ENCODE results near the gene ARAP1. TPM values are rescaled to one million over a fixed set of nuclear protein-coding genes. Genes with fewer than 3 reads are reported as not detected.

Gene ARAP1
- total and polyA plus RNA-seq, 2 donors (not counting 3 experiments of a cell fraction or from before 2014, with no cell fraction given): 36.8 to 66.2 TPM

DNA sequence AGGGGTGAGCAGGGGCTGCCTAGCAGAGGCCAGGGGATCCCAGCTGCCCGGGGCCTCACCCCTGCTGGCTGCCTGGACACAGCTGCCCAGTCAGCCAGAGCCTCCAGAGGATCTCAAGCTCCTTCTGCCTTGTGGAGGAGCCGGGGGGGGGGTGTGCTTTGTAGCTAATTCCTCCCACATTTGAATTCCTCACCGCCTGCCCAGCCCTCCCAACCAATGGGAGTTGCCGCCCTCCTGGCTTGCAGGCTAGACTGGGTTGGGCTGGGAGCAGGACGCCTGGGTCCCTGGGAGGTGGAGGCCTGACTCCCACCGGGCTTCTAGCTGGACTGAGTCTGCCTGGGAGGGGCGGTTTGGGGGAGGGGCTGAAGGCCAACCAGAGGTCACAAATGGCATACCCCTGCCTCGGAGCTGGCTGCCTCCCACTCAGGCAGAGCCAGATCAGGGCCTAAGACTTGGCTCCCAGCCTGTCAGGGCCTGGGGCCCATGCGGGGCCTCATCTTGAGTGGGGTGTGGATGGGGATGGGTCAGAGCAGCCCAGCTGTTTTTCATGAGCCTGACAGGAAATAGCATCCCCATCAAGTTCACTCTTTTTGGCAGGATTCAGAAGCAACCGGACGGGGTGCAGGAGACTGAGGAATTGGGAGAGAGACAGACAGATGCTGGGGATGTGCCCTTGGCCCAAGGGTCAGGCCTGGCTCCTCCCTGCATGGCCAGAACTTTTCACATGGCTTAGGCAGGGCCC, 48.8 kb downstream of the ARAP1 start:
- DNase-seq (ENCODE audit: low read depth, low spot score) (no peak), FAIRE-seq (no peak)
- no peaks in the 10 kb centered on the region for H3K9me1 ChIP-seq (replicated peaks; ENCODE audit: control insufficient read depth, extremely low read depth, insufficient read depth, low read length)
- intact Hi-C loops (cut with micrococcal nuclease) (no loop called here), dilution Hi-C loops (cut with MboI; ENCODE audit: extremely low pct_ligation_motif_present, low sequenced_read_pairs) (no loop called here)
- ChIA-PET POLR2A (no interaction called here), CTCF (interaction anchor here (0.9 to 2.3 kb wide), 5 partner anchors 10 to 22 kb away, joined by 3 to 8 read pairs (median 3); no protein-coding TSS in a partner anchor)
- H3K27ac ChIP-seq (ENCODE audit: insufficient read depth, low read depth, low read length): no peak overlapping the region
- H4K20me1 ChIP-seq (replicated peaks; ENCODE audit: control insufficient read depth, extremely low read depth, insufficient read depth, low read length): no peaks in the 10 kb centered on the region
- no peaks in the 10 kb centered on the region for H3K27me3 ChIP-seq (ENCODE audit: control insufficient read depth in 2 of 2, insufficient read depth in 2 of 2, low read length in 2 of 2)
- H3K36me3 ChIP-seq (ENCODE audit: control insufficient read depth in 2 of 2, extremely low read depth in 1 of 2, insufficient read depth in 2 of 2, low read length in 2 of 2): peaks cover 5 to 46% of the 10 kb centered on the region in 2 experiments
- no peaks in the 10 kb centered on the region for H3K79me2 ChIP-seq (ENCODE audit: control insufficient read depth, insufficient read depth, low read length)
- H3K4me2 ChIP-seq (ENCODE audit: insufficient read depth, low read length): no peak overlapping the region
- H3K9me3 ChIP-seq (replicated peaks; ENCODE audit: control insufficient read depth, insufficient read depth, low read length): no peaks in the 10 kb centered on the region
- H3K4me3 ChIP-seq (replicated peaks in 1 of 3; ENCODE audit: insufficient read depth in 1 of 3, low read depth in 1 of 3, low read length in 3 of 3): no peak overlapping the region
- no peaks in the 10 kb centered on the region for H3K4me1 ChIP-seq (ENCODE audit: control insufficient read depth, extremely low read depth, insufficient read depth, low read length)
- BruUV-seq (replicated peaks): no TSS peak
- H2AFZ ChIP-seq (ENCODE audit: low read depth, low read length): no peak overlapping the region
- H3K9ac ChIP-seq (replicated peaks; ENCODE audit: extremely low read depth, insufficient read depth, low read length): no peak overlapping the region
- TF ChIP-seq GATA2 (IDR thresholded peaks at IDR 0.05; ENCODE audit: insufficient read depth, insufficient read length, low read depth, low read length) (no peak), JUN (IDR thresholded peaks at IDR 0.05; ENCODE audit: borderline replicate concordance, insufficient read depth, insufficient read length, low read depth) (no peak), EZH2 (IDR thresholded peaks at IDR 0.05; ENCODE audit: borderline replicate concordance, low read depth, low read length, severe bottlenecking) (no peak), POLR2AphosphoS5 (IDR thresholded peaks at IDR 0.05; ENCODE audit: insufficient read depth, low read depth, low read length) (no peak), MYC (IDR thresholded peaks at IDR 0.05; ENCODE audit: low read depth, low read length) (no peak), POLR2A (IDR thresholded peaks at IDR 0.05; ENCODE audit: low read depth, low read length) (no peak), FOS (IDR thresholded peaks at IDR 0.05; ENCODE audit: borderline replicate concordance, insufficient read depth, low read length) (no peak)
- TF ChIP-seq, protein P1, sequence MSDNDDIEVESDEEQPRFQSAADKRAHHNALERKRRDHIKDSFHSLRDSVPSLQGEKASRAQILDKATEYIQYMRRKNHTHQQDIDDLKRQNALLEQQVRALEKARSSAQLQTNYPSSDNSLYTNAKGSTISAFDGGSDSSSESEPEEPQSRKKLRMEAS (IDR thresholded peaks at IDR 0.05; ENCODE audit: insufficient read depth, insufficient read length): no peak
- TF ChIP-seq, protein P2, sequence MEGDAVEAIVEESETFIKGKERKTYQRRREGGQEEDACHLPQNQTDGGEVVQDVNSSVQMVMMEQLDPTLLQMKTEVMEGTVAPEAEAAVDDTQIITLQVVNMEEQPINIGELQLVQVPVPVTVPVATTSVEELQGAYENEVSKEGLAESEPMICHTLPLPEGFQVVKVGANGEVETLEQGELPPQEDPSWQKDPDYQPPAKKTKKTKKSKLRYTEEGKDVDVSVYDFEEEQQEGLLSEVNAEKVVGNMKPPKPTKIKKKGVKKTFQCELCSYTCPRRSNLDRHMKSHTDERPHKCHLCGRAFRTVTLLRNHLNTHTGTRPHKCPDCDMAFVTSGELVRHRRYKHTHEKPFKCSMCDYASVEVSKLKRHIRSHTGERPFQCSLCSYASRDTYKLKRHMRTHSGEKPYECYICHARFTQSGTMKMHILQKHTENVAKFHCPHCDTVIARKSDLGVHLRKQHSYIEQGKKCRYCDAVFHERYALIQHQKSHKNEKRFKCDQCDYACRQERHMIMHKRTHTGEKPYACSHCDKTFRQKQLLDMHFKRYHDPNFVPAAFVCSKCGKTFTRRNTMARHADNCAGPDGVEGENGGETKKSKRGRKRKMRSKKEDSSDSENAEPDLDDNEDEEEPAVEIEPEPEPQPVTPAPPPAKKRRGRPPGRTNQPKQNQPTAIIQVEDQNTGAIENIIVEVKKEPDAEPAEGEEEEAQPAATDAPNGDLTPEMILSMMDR (IDR thresholded peaks at IDR 0.05; ENCODE audit: extremely low read depth in 1 of 2, insufficient read depth in 1 of 2, low read depth in 1 of 2, low read length in 2 of 2): no peak
